HepG2 (cell line): ENCODE results near the gene ELL. TPM values are rescaled to one million over a fixed set of nuclear protein-coding genes. Genes with fewer than 3 reads are reported as not detected.

ENCODE experiments used
- ATAC-seq: fragments of 200-7000 bp; cut with Tn5 transposase; 3 replicates; pipeline ENCODE4 v1.9.1; 2020; ENCODE audit warnings: mild to moderate bottlenecking, moderate library complexity
- BruUV-seq: library from RNA; stranded (reverse); fragments of 400-500 nt; replicated peaks from 2 replicates; lab custom pipeline; 2021; lab: Mats Ljungman, UMichigan
- CTCF ChIA-PET: fragments of 300-600 bp; formaldehyde crosslinking; extraction: SDS; loops from one replicate; lab custom pipeline; 2021; ENCODE audit warnings: low total read pairs, inconsistent platforms, low intra/inter-chr PET ratio; lab: Yijun Ruan, JAX
- POLR2A ChIA-PET: fragments of 350-600 bp; sonication (Branson Sonifier 250); formaldehyde crosslinking; loops from one replicate; lab custom pipeline; 2020; ENCODE audit warnings: antibody characterized with exemption, inconsistent platforms; lab: Yijun Ruan, JAX
- DNase-seq: peaks from one replicate; pipeline ENCODE4 v3.0.0-alpha.2; 2015; ENCODE audit warnings: low spot score
- FAIRE-seq: peaks from 3 replicates; lab custom pipeline; 2011; peaks lifted over from hg19 to GRCh38; lab: Jason Lieb, UNC
- H2AFZ ChIP-seq: one replicate; pipeline ENCODE4 v1.6.1; 2011; ENCODE audit warnings: low read length, inconsistent platforms
- H3K27ac ChIP-seq: fragments of 300-600 bp; 3 replicates; pipeline ENCODE4 v1.8.0; 2011; ENCODE audit warnings: mixed run types, mild to moderate bottlenecking, mixed read lengths, low read length, inconsistent platforms; ENCODE audit not compliant: insufficient read depth; ENCODE audit errors: extremely low read length
- H3K27me3 ChIP-seq, 2 experiments: fragments of 200-600 bp in 1 of 2; 2 replicates in 1 of 2; 3 replicates in 1 of 2; pipeline versions ENCODE4 v1.6.0 to v1.8.0; 2011; ENCODE audit warnings: low read length in 2 of 2, mild to moderate bottlenecking in 2 of 2, moderate library complexity in 2 of 2, inconsistent platforms in 1 of 2; ENCODE audit not compliant: insufficient read depth in 2 of 2, control insufficient read depth in 1 of 2
- H3K36me3 ChIP-seq, 2 experiments: fragments of 200-600 bp in 1 of 2; replicated peaks in 1 of 2; 2 replicates in 1 of 2; 3 replicates in 1 of 2; pipeline versions ENCODE4 v1.5.1 to v1.8.0; 2011; ENCODE audit warnings: low read length in 2 of 2, inconsistent platforms in 1 of 2; ENCODE audit not compliant: insufficient read depth in 2 of 2, control insufficient read depth in 1 of 2
- H3K4me1 ChIP-seq: 2 replicates; pipeline ENCODE4 v1.5.1; 2012; ENCODE audit warnings: low read length, inconsistent platforms; ENCODE audit not compliant: insufficient read depth
- H3K4me2 ChIP-seq: 2 replicates; pipeline ENCODE4 v1.6.0; 2011; ENCODE audit warnings: low read depth, low read length, inconsistent platforms
- H3K4me3 ChIP-seq, 3 experiments: fragments of 200-600 bp in 1 of 3; sonication (generic), shearing (Covaris generic) in 1 of 3; replicated peaks in 1 of 3; 2 replicates each; pipeline ENCODE4 v1.5.1; 2011 to 2016; ENCODE audit warnings: low read length in 3 of 3, inconsistent platforms in 2 of 3, low read depth in 2 of 3, mild to moderate bottlenecking in 2 of 3, control low read depth in 1 of 3, mixed read lengths in 1 of 3; ENCODE audit not compliant: insufficient read depth in 1 of 3
- H3K79me2 ChIP-seq: one replicate; pipeline ENCODE4 v1.6.1; 2011; ENCODE audit warnings: low read length, inconsistent platforms; ENCODE audit not compliant: insufficient read depth
- H3K9ac ChIP-seq: 2 replicates; pipeline ENCODE4 v1.6.0; 2011; ENCODE audit warnings: mild to moderate bottlenecking, low read depth, low read length, inconsistent platforms; ENCODE audit not compliant: insufficient read depth
- H3K9me3 ChIP-seq: 2 replicates; pipeline ENCODE4 v1.5.1; 2012; ENCODE audit warnings: mild to moderate bottlenecking, low read length
- H4K20me1 ChIP-seq: 2 replicates; pipeline ENCODE4 v1.6.0; 2011; ENCODE audit warnings: inconsistent platforms, mild to moderate bottlenecking, low read length, moderate library complexity; ENCODE audit not compliant: insufficient read depth
- AHR ChIP-seq: IDR thresholded peaks from 2 replicates; pipeline ENCODE4 v1.6.1; 2018; ENCODE audit warnings: missing genetic modification reagents, missing compliant biosample characterization
- CEBPB ChIP-seq: IDR thresholded peaks from 2 replicates; pipeline ENCODE4 v1.6.1; 2011; ENCODE audit warnings: low read depth, low read length, improper control_type of control experiment, borderline replicate concordance
- GABPB1 ChIP-seq: IDR thresholded peaks from 2 replicates; pipeline ENCODE4 v1.6.1; 2016; ENCODE audit warnings: mild to moderate bottlenecking, missing genetic modification reagents, moderate library complexity, missing compliant biosample characterization
- HIVEP1 ChIP-seq: sonication (generic); formaldehyde crosslinking; IDR thresholded peaks from 2 replicates; pipeline ENCODE4 v1.4.0; 2020; ENCODE audit warnings: mild to moderate bottlenecking, missing genetic modification reagents
- HNRNPL ChIP-seq: fragments of 200-400 bp; formaldehyde crosslinking; IDR thresholded peaks from 2 replicates; pipeline ENCODE4 v1.6.1; 2017; ENCODE audit warnings: mild to moderate bottlenecking, low read depth, low read length
- HOXA5 ChIP-seq: sonication (generic); formaldehyde crosslinking; IDR thresholded peaks from 2 replicates; pipeline ENCODE4 v1.4.0; 2020; ENCODE audit warnings: missing genetic modification reagents
- IKZF4 ChIP-seq: sonication (generic); formaldehyde crosslinking; IDR thresholded peaks from 2 replicates; pipeline ENCODE4 v1.5.1; 2020; ENCODE audit warnings: borderline replicate concordance, mild to moderate bottlenecking, low read depth, missing genetic modification reagents; ENCODE audit errors: not compliant biosample characterization
- KDM2A ChIP-seq: sonication (generic); formaldehyde crosslinking; IDR thresholded peaks from 2 replicates; pipeline ENCODE4 v1.4.0; 2020; ENCODE audit warnings: low read depth, missing genetic modification reagents, borderline replicate concordance
- NONO ChIP-seq, 2 experiments: fragments of 450-650 bp in 1 of 2; sonication (generic) in 1 of 2; formaldehyde crosslinking in 1 of 2; IDR thresholded peaks in 1 of 2; conservative IDR thresholded peaks in 1 of 2; 2 replicates each; pipeline versions ENCODE4 v1.6.1 to v1.8.0; 2017 to 2022; ENCODE audit warnings: mild to moderate bottlenecking in 1 of 2, missing genetic modification reagents in 1 of 2, moderate library complexity in 1 of 2
- SIX1 ChIP-seq: sonication (generic); formaldehyde crosslinking; IDR thresholded peaks from 2 replicates; pipeline ENCODE4 v1.4.0; 2020; ENCODE audit warnings: missing genetic modification reagents, borderline replicate concordance
- TP53 ChIP-seq: sonication (generic); formaldehyde crosslinking; conservative IDR thresholded peaks from 2 replicates; pipeline ENCODE4 v1.4.0; 2020; ENCODE audit warnings: missing genetic modification reagents
- USF2 ChIP-seq, 2 experiments: sonication (generic) in 1 of 2; formaldehyde crosslinking in 1 of 2; IDR thresholded peaks; 2 replicates each; pipeline versions ENCODE4 v1.5.1 to v1.6.1; 2011 to 2020; ENCODE audit warnings: borderline replicate concordance in 1 of 2, low read depth in 1 of 2, low read length in 1 of 2, mild to moderate bottlenecking in 1 of 2, missing genetic modification reagents in 1 of 2, moderate library complexity in 1 of 2
- ZNF121 ChIP-seq: sonication (generic); formaldehyde crosslinking; IDR thresholded peaks from 2 replicates; pipeline ENCODE4 v1.5.0; 2020; ENCODE audit warnings: mild to moderate bottlenecking, missing genetic modification reagents
- ZNF136 ChIP-seq: sonication (generic); formaldehyde crosslinking; IDR thresholded peaks from 2 replicates; pipeline ENCODE4 v1.8.1; 2022; ENCODE audit warnings: low read depth, mild to moderate bottlenecking, moderate library complexity, missing genetic modification reagents
- ZNF138 ChIP-seq: sonication (generic); formaldehyde crosslinking; IDR thresholded peaks from 2 replicates; pipeline ENCODE4 v1.5.0; 2020; ENCODE audit warnings: mild to moderate bottlenecking, low read depth, missing genetic modification reagents
- ZNF264 ChIP-seq: sonication (generic); formaldehyde crosslinking; IDR thresholded peaks from 2 replicates; pipeline ENCODE4 v1.4.0; 2020; ENCODE audit warnings: missing genetic modification reagents
- ZSCAN9 ChIP-seq: IDR thresholded peaks from 2 replicates; pipeline ENCODE4 v1.6.1; 2016; ENCODE audit warnings: borderline replicate concordance
- WGBS: methylation state at CpG from one replicate; pipeline ENCODE4 v1.1.6; 2017; ENCODE audit warnings: low lambda C conversion rate; 5-methylcytosine and 5-hydroxymethylcytosine counted together
- in situ Hi-C: cut with HindIII; loops from 2 replicates; pipeline ENCODE4 v1.10.0; 2017; ENCODE audit warnings: low pct_unique_long_range_greater_than_20kb; ENCODE audit not compliant: extremely low pct_ligation_motif_present
- intact Hi-C: fragments of 100-400 bp; cut with micrococcal nuclease; formaldehyde crosslinking; loops from one replicate; pipeline ENCODE4 v1.10.0; 2022; ENCODE audit not compliant: unreplicated experiment
- polyA plus RNA-seq, 8 experiments: library from polyadenylated mRNA; depleted of rRNA in 3 of 8; stranded (reverse) in 7 of 8; unstranded in 1 of 8; fragments of >200 nt; fragmentation: Illumina TruSeq in 4 of 8; extraction: Trizol in 4 of 8; gene quantifications; 2 replicates each; pipeline versions ENCODE4 v1.2.1 to v1.2.3, GENCODE V29; 2011 to 2016; ENCODE audit warnings: low read depth in 4 of 8, missing spikeins in 1 of 8, mixed read lengths in 1 of 8; ENCODE audit not compliant: insufficient read depth in 1 of 8
- total RNA-seq, 5 experiments: library from RNA; depleted of rRNA; stranded (reverse); fragments of >200 nt; fragmentation: Illumina TruSeq; extraction: Trizol; gene quantifications; 2 replicates each; pipeline ENCODE4 v1.2.3, GENCODE V29; 2016; ENCODE audit warnings: low read depth in 1 of 5
- TF ChIP-seq, protein P1 (sequence below): sonication (generic); formaldehyde crosslinking; IDR thresholded peaks from 2 replicates; pipeline ENCODE4 v1.5.0; 2020; ENCODE audit warnings: missing genetic modification reagents

Gene ELL
- total and polyA plus RNA-seq, 2 of the 13 experiments (the other 11 are each of a cell fraction or from before 2014, with no cell fraction given): 3.7 to 5.4 TPM

DNA sequence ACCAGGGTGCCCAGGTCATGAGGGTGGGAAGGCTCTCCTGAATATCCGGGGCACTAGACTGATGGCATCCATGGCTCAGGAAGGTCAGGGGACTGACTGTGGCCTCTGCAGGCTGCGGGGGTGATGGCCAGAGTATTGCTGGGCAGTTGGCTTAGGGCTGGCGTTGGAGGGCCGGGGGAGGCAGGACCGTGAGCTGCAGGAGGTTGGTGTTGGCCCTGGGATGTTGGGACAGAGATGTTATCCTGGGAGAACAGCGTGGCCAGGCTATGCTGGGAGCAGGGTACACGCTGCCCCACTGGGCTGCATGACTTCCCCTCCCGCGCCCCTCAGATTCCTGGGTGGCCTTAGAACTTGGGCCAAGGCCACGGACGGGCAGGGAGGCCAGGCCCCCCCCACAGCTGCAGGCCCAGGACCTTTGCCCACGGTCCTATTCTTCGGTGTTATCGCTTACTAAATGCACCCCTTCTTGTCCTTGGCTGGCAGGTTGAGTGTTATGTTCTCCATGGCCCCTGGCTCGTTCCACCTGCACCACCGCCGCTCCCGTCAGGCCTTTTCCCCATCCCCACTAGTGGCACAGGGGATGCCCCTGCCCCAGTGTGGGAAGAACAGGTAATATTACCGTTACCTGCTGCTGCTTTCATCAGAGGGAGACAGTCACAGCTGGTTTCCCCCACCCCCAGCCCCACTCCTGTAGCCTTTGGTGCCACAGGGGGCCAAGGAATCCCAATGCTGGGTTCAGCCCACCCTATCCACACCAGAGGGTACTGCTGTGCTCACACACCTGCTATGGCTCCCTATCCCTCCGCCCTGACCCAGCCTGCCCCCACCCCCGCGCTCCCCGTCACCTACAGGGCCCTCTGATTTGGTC lies 80.7 kb downstream of the ELL start (continued):
- TF ChIP-seq ZSCAN9 (CRISPR knock-in tag): no peak
- no peak for TF ChIP-seq ZNF138 (CRISPR knock-in tag)
- TF ChIP-seq AHR (CRISPR knock-in tag): 0 out of 2 replicates have a peak, but pooled peaks have one; percentile 26
- TF ChIP-seq SIX1 (CRISPR knock-in tag): no peak

GRCh38 chr19:18440415-18440877 lies 81.4 kb downstream of the ELL start:
- H3K9me3 ChIP-seq: no peaks in the 10 kb centered on the region
- intact Hi-C loops: no loop called here
- H3K4me1 ChIP-seq: peaks cover 45% of the 10 kb centered on the region
- H4K20me1 ChIP-seq: peaks cover 9% of the 10 kb centered on the region; the same call in 1 of the 2 replicates
- FAIRE-seq: peak; percentile 42
- H3K27me3 ChIP-seq: no peaks in the 10 kb centered on the region
- H3K79me2 ChIP-seq: no peaks in the 10 kb centered on the region
- WGBS: 14% methylated on average over 9 of the region's 11 CpGs
- no TSS peak for BruUV-seq
- no peak overlapping the region for H3K4me3 ChIP-seq
- ATAC-seq: peak; percentile 51
- no peak overlapping the region for H2AFZ ChIP-seq
- no peak overlapping the region for H3K9ac ChIP-seq
- peaks cover 11 to 19% of the 10 kb centered on the region in 2 experiments; a peak in 3 of 5 replicates for H3K36me3 ChIP-seq
- DNase-seq: peak; percentile 57
- in situ Hi-C loops: no loop called here
- ChIA-PET POLR2A (interaction anchor here (0.6 to 1.9 kb wide), 4 partner anchors 21 to 117 kb away, joined by 3 to 5 read pairs (median 4); partner anchors contain the start of genes KXD1 and SSBP4), CTCF (no interaction called here)
- H3K4me2 ChIP-seq: peak overlapping the region; percentile 95
- H3K27ac ChIP-seq: peak overlapping the region; percentile 50
- TF ChIP-seq HOXA5 (no peak), ZNF121 (CRISPR knock-in tag) (no peak), CEBPB (no peak), KDM2A (CRISPR knock-in tag) (peak; percentile 68; the same call in 1 of the 2 replicates), TP53 (CRISPR knock-in tag) (no peak), ZNF136 (0 out of 2 replicates have a peak, but pooled peaks have one; percentile 56), HNRNPL (0 out of 2 replicates have a peak, but pooled peaks have one; percentile 49), IKZF4 (CRISPR knock-in tag) (peak; percentile 42), USF2 (IDR thresholded peaks at IDR 0.05; ENCODE audit: low read depth, low read length) (0 out of 2 replicates have a peak, but pooled peaks have one; percentile 12), USF2 (CRISPR knock-in tag; IDR thresholded peaks at IDR 0.05; ENCODE audit: borderline replicate concordance) (no peak), GABPB1 (CRISPR knock-in tag) (no peak), NONO (IDR thresholded peaks at IDR 0.05) (no peak), NONO (CRISPR knock-in tag; conservative IDR thresholded peaks at IDR 0.05) (0 out of 2 replicates have a peak, but pooled peaks have one; percentile 2), ZNF264 (no peak), HIVEP1 (CRISPR knock-in tag) (no peak)
- TF ChIP-seq, protein P1, sequence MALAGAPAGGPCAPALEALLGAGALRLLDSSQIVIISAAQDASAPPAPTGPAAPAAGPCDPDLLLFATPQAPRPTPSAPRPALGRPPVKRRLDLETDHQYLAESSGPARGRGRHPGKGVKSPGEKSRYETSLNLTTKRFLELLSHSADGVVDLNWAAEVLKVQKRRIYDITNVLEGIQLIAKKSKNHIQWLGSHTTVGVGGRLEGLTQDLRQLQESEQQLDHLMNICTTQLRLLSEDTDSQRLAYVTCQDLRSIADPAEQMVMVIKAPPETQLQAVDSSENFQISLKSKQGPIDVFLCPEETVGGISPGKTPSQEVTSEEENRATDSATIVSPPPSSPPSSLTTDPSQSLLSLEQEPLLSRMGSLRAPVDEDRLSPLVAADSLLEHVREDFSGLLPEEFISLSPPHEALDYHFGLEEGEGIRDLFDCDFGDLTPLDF (CRISPR knock-in tag): no peak
